Hepatocyte (in vitro differentiated cells): ENCODE results near the gene PMIS2. TPM values are rescaled to one million over a fixed set of nuclear protein-coding genes. Genes with fewer than 3 reads are reported as not detected.

Source experiments
- DNase-seq: peaks from one replicate; pipeline ENCODE4 v3.0.0-alpha.2; 2016; ENCODE audit warnings: low spot score
- H2AFZ ChIP-seq: fragments of 200-600 bp; sonication (generic); 2 replicates; pipeline ENCODE4 v1.6.0; 2016; ENCODE audit warnings: antibody characterized with exemption, mild to moderate bottlenecking
- H3K27ac ChIP-seq: fragments of 200-600 bp; sonication (generic); 2 replicates; pipeline ENCODE4 v1.5.1; 2016; ENCODE audit warnings: mild to moderate bottlenecking
- H3K27me3 ChIP-seq: fragments of 200-600 bp; sonication (generic); 2 replicates; pipeline ENCODE4 v1.6.1; 2016
- H3K36me3 ChIP-seq: fragments of 200-600 bp; sonication (generic); replicated peaks from 2 replicates; pipeline ENCODE4 v1.5.1; 2016; ENCODE audit warnings: low read depth; ENCODE audit not compliant: insufficient read depth
- H3K4me1 ChIP-seq: fragments of 200-600 bp; sonication (generic); 2 replicates; pipeline ENCODE4 v1.5.1; 2016; ENCODE audit warnings: mild to moderate bottlenecking, moderate library complexity; ENCODE audit not compliant: insufficient read depth
- H3K4me2 ChIP-seq: fragments of 200-600 bp; sonication (generic); 2 replicates; pipeline ENCODE4 v1.6.0; 2016
- H3K4me3 ChIP-seq: fragments of 200-600 bp; sonication (generic); 2 replicates; pipeline ENCODE4 v1.5.1; 2016; ENCODE audit warnings: mild to moderate bottlenecking
- H3K79me2 ChIP-seq: fragments of 200-600 bp; sonication (generic); 2 replicates; pipeline ENCODE4 v1.6.0; 2017; ENCODE audit warnings: mild to moderate bottlenecking
- H3K9me2 ChIP-seq: fragments of 200-600 bp; sonication (generic); replicated peaks from 2 replicates; pipeline ENCODE4 v1.6.0; 2017; ENCODE audit warnings: mild to moderate bottlenecking; ENCODE audit not compliant: insufficient read depth
- H3K9me3 ChIP-seq: fragments of 200-600 bp; sonication (generic); 2 replicates; pipeline ENCODE4 v1.5.1; 2016; ENCODE audit warnings: low read depth, mild to moderate bottlenecking
- H4K20me1 ChIP-seq: fragments of 200-600 bp; sonication (generic); 2 replicates; pipeline ENCODE4 v1.6.0; 2016; ENCODE audit warnings: mild to moderate bottlenecking; ENCODE audit not compliant: insufficient read depth, poor library complexity, severe bottlenecking
- CTCF ChIP-seq: fragments of 200-600 bp; sonication (generic); IDR thresholded peaks from 2 replicates; pipeline ENCODE4 v1.5.1; 2016; ENCODE audit warnings: antibody characterized with exemption, mild to moderate bottlenecking; ENCODE audit not compliant: poor library complexity
- EZH2 ChIP-seq: fragments of 200-600 bp; sonication (generic); IDR thresholded peaks from 2 replicates; pipeline ENCODE4 v1.6.1; 2016; ENCODE audit warnings: antibody characterized with exemption, mild to moderate bottlenecking, borderline replicate concordance
- EZH2phosphoT487 ChIP-seq: fragments of 200-600 bp; sonication (generic); IDR thresholded peaks from one replicate; pipeline ENCODE4 v1.6.1; 2018; ENCODE audit warnings: antibody characterized with exemption, mild to moderate bottlenecking, low read depth, moderate library complexity; ENCODE audit not compliant: unreplicated experiment, severe bottlenecking
- WGBS: methylation state at CpG from one replicate; pipeline ENCODE4 v1.1.6; 2016; ENCODE audit warnings: low lambda C conversion rate; ENCODE audit errors: missing lambda C conversion rate; 5-methylcytosine and 5-hydroxymethylcytosine counted together
- polyA plus RNA-seq: library from polyadenylated mRNA; unstranded; fragments of >200 nt; fragmentation: Nextera tagmentation; extraction: Ambion mirVana; gene quantifications from 2 replicates; pipeline ENCODE4 v1.2.1, GENCODE V29; 2016
- total RNA-seq: library from RNA; depleted of rRNA; stranded (reverse); fragments of >200 nt; gene quantifications from 2 replicates; pipeline ENCODE4 v1.2.3, GENCODE V29; 2014

The PMIS2 gene
- total and polyA plus RNA-seq, 2 experiments from 2014 or later = not detected

GRCh38 chr19:35620001-35620400, 34.0 kb downstream of the PMIS2 start:
- Histone ChIP-seq H3K79me2 (no peaks in the 10 kb centered on the region), H3K27me3 (no peaks in the 10 kb centered on the region), H3K27ac (no peak overlapping the region), H3K9me2 (no peaks in the 10 kb centered on the region), H3K9me3 (no peaks in the 10 kb centered on the region), H3K4me1 (no peaks in the 10 kb centered on the region), H3K36me3 (no peaks in the 10 kb centered on the region), H2AFZ (no peak overlapping the region), H4K20me1 (no peaks in the 10 kb centered on the region), H3K4me2 (no peak overlapping the region), H3K4me3 (no peak overlapping the region)
- no peak for TF ChIP-seq EZH2phosphoT487
- no peak for TF ChIP-seq EZH2
- no peak for TF ChIP-seq CTCF
- no peak for DNase-seq
- 96% methylated on average over 11 of the region's 17 CpGs for WGBS

- no peak for TF ChIP-seq EZH2phosphoT487
- TF ChIP-seq EZH2 = no peak
- no peak for TF ChIP-seq CTCF
- H3K27ac ChIP-seq = no peak overlapping the region
These were observed 35.7 kb downstream of the PMIS2 start for GRCh38 chr19:35621708-35622107.

GRCh38 chr19:35622750-35623149, 36.8 kb downstream of the PMIS2 start:
- 93% methylated on average over 12 of the region's 13 CpGs for WGBS

More at GRCh38 chr19:35621708-35622107, 35.7 kb downstream of the PMIS2 start:
- Histone ChIP-seq H3K9me3 (no peaks in the 10 kb centered on the region), H3K36me3 (no peaks in the 10 kb centered on the region), H3K4me3 (no peak overlapping the region), H3K79me2 (no peaks in the 10 kb centered on the region), H2AFZ (no peak overlapping the region), H3K9me2 (no peaks in the 10 kb centered on the region), H3K27me3 (no peaks in the 10 kb centered on the region), H4K20me1 (no peaks in the 10 kb centered on the region), H3K4me1 (no peaks in the 10 kb centered on the region), H3K4me2 (no peak overlapping the region)
- WGBS = 96% methylated on average over 9 of the region's 9 CpGs
- DNase-seq = no peak

More at GRCh38 chr19:35622750-35623149, 36.8 kb downstream of the PMIS2 start:
- H3K27ac ChIP-seq = no peak overlapping the region
- H3K27me3 ChIP-seq = no peaks in the 10 kb centered on the region
- H3K9me3 ChIP-seq = no peaks in the 10 kb centered on the region
- no peaks in the 10 kb centered on the region for H3K4me1 ChIP-seq
- H3K4me3 ChIP-seq = no peak overlapping the region
- no peak for TF ChIP-seq EZH2
- TF ChIP-seq CTCF = no peak
- TF ChIP-seq EZH2phosphoT487 = no peak
- no peak overlapping the region for H2AFZ ChIP-seq
- H3K79me2 ChIP-seq = no peaks in the 10 kb centered on the region
- no peaks in the 10 kb centered on the region for H4K20me1 ChIP-seq
- H3K36me3 ChIP-seq = no peaks in the 10 kb centered on the region
- H3K4me2 ChIP-seq = no peak overlapping the region
- DNase-seq = no peak
- no peaks in the 10 kb centered on the region for H3K9me2 ChIP-seq
